LNCAP (cell line): Measurements from ENCODE around the gene PRKCA.

Experiments
- CTCF ChIP-seq: fragments of 450-650 bp; IDR thresholded peaks from 2 replicates; pipeline ENCODE4 v1.5.1; 2017; ENCODE audit warnings: mild to moderate bottlenecking

The PRKCA gene

GRCh38 chr17:66526827-66527226, 224.4 kb downstream of the PRKCA start:
- no peak for TF ChIP-seq CTCF

GRCh38 chr17:66527335-66527734, 224.9 kb downstream of the PRKCA start:
- no peak for TF ChIP-seq CTCF

GRCh38 chr17:66531851-66532295, 229.5 kb downstream of the PRKCA start:
- no peak for TF ChIP-seq CTCF

- TF ChIP-seq CTCF: no peak
Measured at GRCh38 chr17:66533572-66533971, 231.2 kb downstream of the PRKCA start.

- TF ChIP-seq CTCF: no peak
Measured at GRCh38 chr17:66533986-66534385, 231.6 kb downstream of the PRKCA start.

GRCh38 chr17:66535611-66536010, 233.2 kb downstream of the PRKCA start:
- no peak for TF ChIP-seq CTCF

GRCh38 chr17:66537502-66537901, 235.1 kb downstream of the PRKCA start:
- no peak for TF ChIP-seq CTCF

GRCh38 chr17:66538776-66539175, 236.4 kb downstream of the PRKCA start:
- no peak for TF ChIP-seq CTCF
